Astrocyte (in vitro differentiated cells and primary cell): ENCODE measurements around the gene PLEKHA6. TPM values are rescaled to one million over a fixed set of nuclear protein-coding genes. Genes with fewer than 3 reads are reported as not detected.

Experiments
- DNase-seq: peaks from one replicate; pipeline ENCODE4 v3.0.0-alpha.2; 2010; ENCODE audit warnings: low read depth
- FAIRE-seq: peaks from 2 replicates; lab custom pipeline; 2011; peaks lifted over from hg19 to GRCh38; lab: Jason Lieb, UNC
- H2AFZ ChIP-seq: 2 replicates; pipeline ENCODE4 v1.6.0; 2012; ENCODE audit warnings: low read depth, low read length, inconsistent platforms
- H3K27ac ChIP-seq: 2 replicates; pipeline ENCODE4 v1.5.1; 2011; ENCODE audit warnings: low read depth, low read length, inconsistent platforms
- H3K27me3 ChIP-seq: 2 replicates; pipeline ENCODE4 v1.6.0; 2011; ENCODE audit warnings: low read length, inconsistent platforms; ENCODE audit not compliant: insufficient read depth
- H3K36me3 ChIP-seq: 2 replicates; pipeline ENCODE4 v1.5.1; 2011; ENCODE audit warnings: low read length, inconsistent platforms; ENCODE audit not compliant: insufficient read depth
- H3K4me1 ChIP-seq: 2 replicates; pipeline ENCODE4 v1.5.1; 2011; ENCODE audit warnings: low read length, inconsistent platforms; ENCODE audit not compliant: insufficient read depth
- H3K4me2 ChIP-seq: 2 replicates; pipeline ENCODE4 v1.6.0; 2012; ENCODE audit warnings: low read length, inconsistent platforms
- H3K4me3 ChIP-seq: 2 replicates; pipeline ENCODE4 v1.5.1; 2011; ENCODE audit warnings: low read depth, mild to moderate bottlenecking, low read length, inconsistent platforms; ENCODE audit not compliant: insufficient read depth
- H3K79me2 ChIP-seq: 2 replicates; pipeline ENCODE4 v1.6.0; 2012; ENCODE audit warnings: mild to moderate bottlenecking, low read length, inconsistent platforms; ENCODE audit not compliant: insufficient read depth
- H3K9ac ChIP-seq: 2 replicates; pipeline ENCODE4 v1.6.0; 2012; ENCODE audit warnings: mild to moderate bottlenecking, low read length, inconsistent platforms
- H3K9me3 ChIP-seq: 2 replicates; pipeline ENCODE4 v1.5.1; 2012; ENCODE audit warnings: low read depth, mild to moderate bottlenecking, low read length, inconsistent platforms; ENCODE audit not compliant: insufficient read depth
- H4K20me1 ChIP-seq: 2 replicates; pipeline ENCODE4 v1.6.0; 2012; ENCODE audit warnings: low read length, inconsistent platforms; ENCODE audit not compliant: insufficient read depth
- H3K27ac Mint-ChIP-seq: one replicate; pipeline ENCODE4 v1.8.0; 2021; ENCODE audit warnings: mild to moderate bottlenecking, mixed read lengths; ENCODE audit not compliant: unreplicated experiment
- H3K27me3 Mint-ChIP-seq: one replicate; pipeline ENCODE4 v1.8.0; 2021; ENCODE audit warnings: low read depth, mixed read lengths; ENCODE audit not compliant: unreplicated experiment
- H3K36me3 Mint-ChIP-seq: one replicate; pipeline ENCODE4 v1.8.0; 2021; ENCODE audit warnings: low read depth, mixed read lengths; ENCODE audit not compliant: unreplicated experiment
- H3K4me1 Mint-ChIP-seq: one replicate; pipeline ENCODE4 v1.8.0; 2021; ENCODE audit warnings: low read depth, mixed read lengths; ENCODE audit not compliant: unreplicated experiment
- H3K4me3 Mint-ChIP-seq: one replicate; pipeline ENCODE4 v1.8.0; 2021; ENCODE audit warnings: mild to moderate bottlenecking, moderate library complexity, mixed read lengths; ENCODE audit not compliant: unreplicated experiment
- H3K9me3 Mint-ChIP-seq: one replicate; pipeline ENCODE4 v1.8.0; 2021; ENCODE audit warnings: mild to moderate bottlenecking, mixed read lengths; ENCODE audit not compliant: unreplicated experiment
- CTCF ChIP-seq: IDR thresholded peaks from 2 replicates; pipeline ENCODE4 v1.5.1; 2011; ENCODE audit warnings: low read depth, mild to moderate bottlenecking, inconsistent platforms, low read length, moderate library complexity; ENCODE audit not compliant: insufficient read depth
- EZH2 ChIP-seq: IDR thresholded peaks from 2 replicates; pipeline ENCODE4 v1.6.1; 2012; ENCODE audit warnings: mild to moderate bottlenecking, low read length, inconsistent platforms; ENCODE audit not compliant: insufficient read depth
- total RNA-seq: library from RNA; stranded (reverse); gene quantifications from 2 replicates; pipeline ENCODE4 v1.2.1, GENCODE V29; 2021

PLEKHA6 gene
- total RNA-seq, 1 donor from 2014 or later: 1.5 TPM

- Histone ChIP-seq H3K36me3 (no peaks in the 10 kb centered on the region), H3K79me2 (no peaks in the 10 kb centered on the region), H3K27me3 (peaks cover 7% of the 10 kb centered on the region), H3K9me3 (no peaks in the 10 kb centered on the region), H3K4me1 (no peaks in the 10 kb centered on the region), H3K4me3 (no peak overlapping the region), H3K9ac (no peak overlapping the region), H4K20me1 (no peaks in the 10 kb centered on the region), H3K27ac (no peak overlapping the region), H2AFZ (no peak overlapping the region), H3K4me2 (no peak overlapping the region)
- Mint-ChIP-seq H3K9me3 (no peaks in the 10 kb centered on the region), H3K27me3 (peaks cover 54% of the 10 kb centered on the region), H3K27ac (no peak overlapping the region), H3K4me3 (no peak overlapping the region), H3K4me1 (no peaks in the 10 kb centered on the region), H3K36me3 (no peaks in the 10 kb centered on the region)
- DNase-seq: no peak
- no peak for FAIRE-seq
- no peak for TF ChIP-seq CTCF
- no peak for TF ChIP-seq EZH2
Observed at GRCh38 chr1:204186597-204186996, 173.1 kb downstream of the PLEKHA6 start.

- Histone ChIP-seq H3K36me3 (no peaks in the 10 kb centered on the region), H3K27ac (no peak overlapping the region), H3K9me3 (no peaks in the 10 kb centered on the region), H3K4me2 (no peak overlapping the region), H3K4me3 (no peak overlapping the region), H3K4me1 (no peaks in the 10 kb centered on the region), H3K79me2 (no peaks in the 10 kb centered on the region), H3K9ac (no peak overlapping the region), H2AFZ (no peak overlapping the region), H3K27me3 (peaks cover 2% of the 10 kb centered on the region), H4K20me1 (no peaks in the 10 kb centered on the region)
- Mint-ChIP-seq H3K9me3 (no peaks in the 10 kb centered on the region), H3K4me3 (no peak overlapping the region), H3K27me3 (peaks cover 26% of the 10 kb centered on the region), H3K4me1 (no peaks in the 10 kb centered on the region), H3K27ac (no peak overlapping the region), H3K36me3 (no peaks in the 10 kb centered on the region)
- TF ChIP-seq EZH2 (no peak), CTCF (no peak)
- no peak for DNase-seq
- FAIRE-seq: no peak
Observed at GRCh38 chr1:204181116-204181515, 178.6 kb downstream of the PLEKHA6 start.

- Mint-ChIP-seq H3K27ac (no peak overlapping the region), H3K36me3 (no peaks in the 10 kb centered on the region), H3K4me1 (no peaks in the 10 kb centered on the region), H3K4me3 (no peak overlapping the region), H3K9me3 (no peaks in the 10 kb centered on the region), H3K27me3 (peaks cover 26% of the 10 kb centered on the region)
- no peak for DNase-seq
- FAIRE-seq: no peak
- no peaks in the 10 kb centered on the region for H4K20me1 ChIP-seq
- TF ChIP-seq EZH2 (no peak), CTCF (no peak)
- H3K4me1 ChIP-seq: no peaks in the 10 kb centered on the region
- H3K9ac ChIP-seq: no peak overlapping the region
- H3K36me3 ChIP-seq: no peaks in the 10 kb centered on the region
- H2AFZ ChIP-seq: no peak overlapping the region
- H3K27ac ChIP-seq: no peak overlapping the region
- H3K9me3 ChIP-seq: no peaks in the 10 kb centered on the region
- no peak overlapping the region for H3K4me3 ChIP-seq
- no peaks in the 10 kb centered on the region for H3K79me2 ChIP-seq
- H3K4me2 ChIP-seq: no peak overlapping the region
- H3K27me3 ChIP-seq: no peaks in the 10 kb centered on the region
Observed at GRCh38 chr1:204180133-204180532, 179.6 kb downstream of the PLEKHA6 start.
